Measurements from ENCODE around the gene LMX1A. TPM values are rescaled to one million over a fixed set of nuclear protein-coding genes. Genes with fewer than 3 reads are reported as not detected.

The LMX1A gene
- polyA plus RNA-seq, 1 donor from 2014 or later = 0.47 TPM

GRCh38 chr1:165228111-165228655 lies 128.3 kb downstream of the LMX1A start:
- TF ChIP-seq SMC3 (conservative IDR thresholded peaks at IDR 0.05; ENCODE audit: poor library complexity) = no peak
- no peak for TF ChIP-seq REST (IDR thresholded peaks at IDR 0.05; ENCODE audit: borderline replicate concordance)
- no peak for TF ChIP-seq CTCF (IDR thresholded peaks at IDR 0.05; ENCODE audit: poor library complexity, severe bottlenecking)
- no peak for TF ChIP-seq MXI1 (conservative IDR thresholded peaks at IDR 0.05; ENCODE audit: poor library complexity, severe bottlenecking)
- no peak for TF ChIP-seq RAD21 (conservative IDR thresholded peaks at IDR 0.05)
- TF ChIP-seq EP300 (conservative IDR thresholded peaks at IDR 0.05; ENCODE audit: poor library complexity, severe bottlenecking) = no peak
- TF ChIP-seq EZH2 (IDR thresholded peaks at IDR 0.05; ENCODE audit: borderline replicate concordance, insufficient read depth, low read length, poor library complexity, severe bottlenecking) = no peak
- TF ChIP-seq POLR2AphosphoS5 (IDR thresholded peaks at IDR 0.05) = no peak
- TF ChIP-seq TAF1 (IDR thresholded peaks at IDR 0.05; ENCODE audit: low read depth) = no peak
- no peak overlapping the region for H3K4me3 ChIP-seq (ENCODE audit: low read length)

GRCh38 chr1:165226326-165226725 lies 130.2 kb downstream of the LMX1A start:
- Histone ChIP-seq H3F3A (ENCODE audit: insufficient read depth, low read length, poor library complexity, severe bottlenecking) (no peaks in the 10 kb centered on the region), H3K9me2 (ENCODE audit: insufficient read depth, low read length) (no peaks in the 10 kb centered on the region), H3K27ac (ENCODE audit: low read length) (no peak overlapping the region), H3K36me3 (ENCODE audit: insufficient read depth, low read length) (no peaks in the 10 kb centered on the region), H3K9me3 (ENCODE audit: low read length) (no peaks in the 10 kb centered on the region), H3K27me3 (ENCODE audit: insufficient read depth, low read depth, low read length) (no peaks in the 10 kb centered on the region), H3K9ac (ENCODE audit: low read length) (no peak overlapping the region), H3K4me2 (ENCODE audit: low read length) (no peak overlapping the region), H2AFZ (ENCODE audit: low read depth, low read length) (no peak overlapping the region), H3K79me2 (replicated peaks; ENCODE audit: insufficient read depth, low read length) (no peaks in the 10 kb centered on the region), H3K4me3 (ENCODE audit: low read length) (no peak overlapping the region), H4K20me1 (ENCODE audit: insufficient read depth) (no peaks in the 10 kb centered on the region)
- TF ChIP-seq POLR2AphosphoS5 (IDR thresholded peaks at IDR 0.05) = no peak
- no peak for TF ChIP-seq MXI1 (conservative IDR thresholded peaks at IDR 0.05; ENCODE audit: poor library complexity, severe bottlenecking)
- TF ChIP-seq EP300 (conservative IDR thresholded peaks at IDR 0.05; ENCODE audit: poor library complexity, severe bottlenecking) = no peak
- TF ChIP-seq RAD21 (conservative IDR thresholded peaks at IDR 0.05) = no peak
- TF ChIP-seq REST (IDR thresholded peaks at IDR 0.05; ENCODE audit: borderline replicate concordance) = no peak
- no peak for TF ChIP-seq TAF1 (IDR thresholded peaks at IDR 0.05; ENCODE audit: low read depth)
- TF ChIP-seq CTCF (IDR thresholded peaks at IDR 0.05; ENCODE audit: poor library complexity, severe bottlenecking) = no peak
- no peak for TF ChIP-seq SMC3 (conservative IDR thresholded peaks at IDR 0.05; ENCODE audit: poor library complexity)
- TF ChIP-seq EZH2 (IDR thresholded peaks at IDR 0.05; ENCODE audit: borderline replicate concordance, insufficient read depth, low read length, poor library complexity, severe bottlenecking) = no peak

More at GRCh38 chr1:165228111-165228655, 128.3 kb downstream of the LMX1A start:
- no peak overlapping the region for H3K9ac ChIP-seq (ENCODE audit: low read length)
- no peak overlapping the region for H2AFZ ChIP-seq (ENCODE audit: low read depth, low read length)
- no peaks in the 10 kb centered on the region for H3F3A ChIP-seq (ENCODE audit: insufficient read depth, low read length, poor library complexity, severe bottlenecking)
- H3K79me2 ChIP-seq (replicated peaks; ENCODE audit: insufficient read depth, low read length) = no peaks in the 10 kb centered on the region
- no peaks in the 10 kb centered on the region for H4K20me1 ChIP-seq (ENCODE audit: insufficient read depth)
- no peaks in the 10 kb centered on the region for H3K27me3 ChIP-seq (ENCODE audit: insufficient read depth, low read depth, low read length)
- H3K9me2 ChIP-seq (ENCODE audit: insufficient read depth, low read length) = no peaks in the 10 kb centered on the region
- no peaks in the 10 kb centered on the region for H3K36me3 ChIP-seq (ENCODE audit: insufficient read depth, low read length)
- H3K4me2 ChIP-seq (ENCODE audit: low read length) = no peak overlapping the region
- H3K27ac ChIP-seq (ENCODE audit: low read length) = no peak overlapping the region
- H3K9me3 ChIP-seq (ENCODE audit: low read length) = no peaks in the 10 kb centered on the region

All from neural cell (in vitro differentiated cells).